Pancreas (tissue), 10 donors: ENCODE data around the gene S100A4. TPM values are rescaled to one million over a fixed set of nuclear protein-coding genes. Genes with fewer than 3 reads are reported as not detected.

ENCODE experiments used
- ATAC-seq, 4 donors: fragments of 200-7000 bp; cut with Tn5 transposase; one replicate each; pipeline versions ENCODE4 v1.8.0 to v1.9.1; 2020; ENCODE audit warnings: mild to moderate bottlenecking in 4 of 4, moderate library complexity in 4 of 4
- DNase-seq, 6 donors: peaks; one replicate each; pipeline ENCODE4 v3.0.0-alpha.2; 2020
- FAIRE-seq: peaks from 2 replicates; lab custom pipeline; 2012; peaks lifted over from hg19 to GRCh38; lab: Jason Lieb, UNC
- H3K27ac ChIP-seq, 4 donors: fragments of 200-600 bp; sonication (generic); 1 replicate in 3 of 4; 2 replicates in 1 of 4; pipeline versions ENCODE4 v1.5.0 to v1.8.0; 2020
- H3K27me3 ChIP-seq, 4 donors: fragments of 200-600 bp; one replicate each; pipeline ENCODE4 v1.8.0; 2021
- H3K36me3 ChIP-seq, 3 donors: fragments of 200-600 bp; sonication (generic) in 1 of 3; one replicate each; pipeline versions ENCODE4 v1.5.0 to v1.8.0; 2020 to 2021
- H3K4me1 ChIP-seq, 3 donors: fragments of 200-600 bp; one replicate each; pipeline ENCODE4 v1.8.0; 2021
- H3K4me3 ChIP-seq, 4 donors: fragments of 200-600 bp; sonication (generic) in 2 of 4; one replicate each; pipeline versions ENCODE4 v1.5.0 to v1.8.0; 2020 to 2021
- H3K9me3 ChIP-seq, 4 donors: fragments of 200-600 bp; one replicate each; pipeline ENCODE4 v1.8.0; 2021
- CTCF ChIP-seq, 4 donors: fragments of 200-600 bp; sonication (generic) in 3 of 4; IDR thresholded peaks; one replicate each; pipeline versions ENCODE4 v1.5.0 to v1.8.0; 2021; ENCODE audit warnings: antibody characterized with exemption in 4 of 4
- WGBS, 2 donors: extraction: QIAGEN DNeasy Blood & Tissue Kit; methylation state at CpG; one replicate each; pipeline ENCODE4 v1.1.7; 2013; 5-methylcytosine and 5-hydroxymethylcytosine counted together
- intact Hi-C, 3 donors: fragments of 100-400 bp; cut with DNase I; formaldehyde crosslinking; loops; one replicate each; pipeline versions ENCODE4 v1.11.1 to v1.14.2; 2022
- polyA plus RNA-seq, 2 donors: library from polyadenylated mRNA; stranded (reverse); fragments of 200-250 nt; gene quantifications; one replicate each; pipeline ENCODE4 v1.2.3, GENCODE V29; 2013
- total RNA-seq, 6 donors: library from RNA; stranded (reverse); fragmentation: NEBNext Ultra II Directional in 4 of 6; extraction: Animal tissue kit (Norgen Biotek cat#: 25700) in 4 of 6; gene quantifications; one replicate each; pipeline versions ENCODE4 v1.2.1 to v1.2.4, GENCODE V29; 2021 to 2023
- donor health status: healthy with polysubstance abuse.
- donor health status: DM: no; HTN: no; CAD: no; lungs with moderate emphysema.
- donor health status: DM: no; HTN: no; CAD: no.
- donor health status: control.
- donor health status: control.
- donor health status: Bipolar disorder and iron deficiency.
- donor health status: DM: yes; HTN: yes; CAD: no.
- donor health status: DM: no; HTN: no; CAD: no.
- donor health status: DM: no; HTN: no; CAD: no.
- donor health status: DM: yes; HTN: yes; CAD: no.

The S100A4 gene
- total and polyA plus RNA-seq, 8 donors: 5.0 to 149 (median 39.5) TPM

GRCh38 chr1:153534226-153534924 is 11.2 kb downstream of the S100A4 start:
- intact Hi-C loops: no loop called here
- no peak for DNase-seq

GRCh38 chr1:153533689-153534201 is 11.9 kb downstream of the S100A4 start:
- ATAC-seq: peak in 2 of 4 donors; percentile 2 to 8
- H3K36me3 ChIP-seq: no peaks in the 10 kb centered on the region
- DNase-seq: no peak
- no peak for TF ChIP-seq CTCF (IDR thresholded peaks at IDR 0.05)
- intact Hi-C loops: no loop called here
- H3K4me3 ChIP-seq: peak overlapping the region in 1 of 4 donors; percentile 15
- H3K27ac ChIP-seq: peak overlapping the region in 2 of 4 donors; percentile 42 to 47
- WGBS, 2 donors: 55 to 71% methylated on average over 13 of the region's 13 CpGs
- FAIRE-seq: no peak
- H3K4me1 ChIP-seq: no peaks in the 10 kb centered on the region
- H3K9me3 ChIP-seq: no peaks in the 10 kb centered on the region
- no peaks in the 10 kb centered on the region for H3K27me3 ChIP-seq

More at GRCh38 chr1:153534226-153534924, 11.2 kb downstream of the S100A4 start:
- Histone ChIP-seq H3K9me3 (no peaks in the 10 kb centered on the region), H3K4me1 (no peaks in the 10 kb centered on the region), H3K27me3 (no peaks in the 10 kb centered on the region), H3K4me3 (peak overlapping the region in 1 of 4 donors; percentile 61), H3K36me3 (no peaks in the 10 kb centered on the region), H3K27ac (peak overlapping the region in 1 of 4 donors; percentile 78)
- no peak for ATAC-seq
- no peak for FAIRE-seq
- TF ChIP-seq CTCF (IDR thresholded peaks at IDR 0.05): no peak
- 78 to 89% methylated on average over 7 of the region's 7 CpGs for WGBS, 2 donors

GRCh38 chr1:153532769-153533599 is 12.6 kb downstream of the S100A4 start:
- H3K4me3 ChIP-seq: peak overlapping the region in 1 of 4 donors; percentile 15
- no peaks in the 10 kb centered on the region for H3K36me3 ChIP-seq
- H3K27ac ChIP-seq: peak overlapping the region in 2 of 4 donors; percentile 42 to 47
- FAIRE-seq (no peak), ATAC-seq (peak; percentile 38 to 74 (median 66)), DNase-seq (peak in 5 of 6 donors; percentile 37 to 88 (median 66))
- no peaks in the 10 kb centered on the region for H3K9me3 ChIP-seq
- no peaks in the 10 kb centered on the region for H3K27me3 ChIP-seq
- WGBS, 2 donors: 32 to 33% methylated on average over 33 to 34 of the region's 34 CpGs
- peak; percentile 49 to 61 (median 51) for TF ChIP-seq CTCF (IDR thresholded peaks at IDR 0.05)
- intact Hi-C loops: no loop called here
- H3K4me1 ChIP-seq: no peaks in the 10 kb centered on the region

- WGBS, 2 donors: 70 to 73% methylated on average over 2 of the region's 2 CpGs
- no peak for FAIRE-seq
- Histone ChIP-seq H3K27me3 (no peaks in the 10 kb centered on the region), H3K4me1 (no peaks in the 10 kb centered on the region), H3K36me3 (no peaks in the 10 kb centered on the region), H3K4me3 (no peak overlapping the region), H3K9me3 (no peaks in the 10 kb centered on the region), H3K27ac (no peak overlapping the region)
- intact Hi-C loops: no loop called here
- no peak for DNase-seq
- TF ChIP-seq CTCF (IDR thresholded peaks at IDR 0.05): no peak
- no peak for ATAC-seq
Measured at GRCh38 chr1:153532181-153532580, 13.4 kb downstream of the S100A4 start.
